Thyroid gland (tissue), 4 donors: ENCODE results near the gene WNT9B. TPM values are rescaled to one million over a fixed set of nuclear protein-coding genes. Genes with fewer than 3 reads are reported as not detected.

Experiments
- DNase-seq, 2 donors: peaks; one replicate each; pipeline ENCODE4 v3.0.0-alpha.2; 2019
- H3K27ac ChIP-seq, 3 donors: fragments of 200-600 bp; sonication (generic); 1 replicate in 2 of 3; 2 replicates in 1 of 3; pipeline ENCODE4 v1.5.1; 2016 to 2019; ENCODE audit warnings: mild to moderate bottlenecking in 1 of 3, moderate library complexity in 1 of 3
- H3K27me3 ChIP-seq: fragments of 200-600 bp; sonication (generic); one replicate; pipeline ENCODE4 v1.5.1; 2019
- H3K36me3 ChIP-seq, 2 donors: fragments of 200-600 bp; sonication (generic); one replicate each; pipeline ENCODE4 v1.5.1; 2016 to 2019
- H3K4me1 ChIP-seq, 2 donors: fragments of 200-600 bp; sonication (generic); one replicate each; pipeline ENCODE4 v1.5.1; 2017 to 2019
- H3K4me3 ChIP-seq, 3 donors: fragments of 200-600 bp; sonication (generic); replicated peaks in 1 of 3; 1 replicate in 2 of 3; 2 replicates in 1 of 3; pipeline ENCODE4 v1.5.1; 2016; ENCODE audit warnings: mild to moderate bottlenecking in 1 of 3
- H3K9me3 ChIP-seq: fragments of 200-600 bp; sonication (generic); one replicate; pipeline ENCODE4 v1.5.1; 2017
- CTCF ChIP-seq, 6 experiments: fragments of 200-600 bp in 3 of 6; fragments of 450-650 bp in 3 of 6; sonication (generic) in 3 of 6; IDR thresholded peaks; one replicate each; pipeline ENCODE4 v1.5.1; 2016 to 2019; ENCODE audit warnings: antibody characterized with exemption in 6 of 6, mild to moderate bottlenecking in 2 of 6, inconsistent platforms in 1 of 6, moderate library complexity in 1 of 6
- POLR2A ChIP-seq, 2 donors: fragments of 450-650 bp; IDR thresholded peaks; one replicate each; pipeline ENCODE4 v1.6.1; 2017; ENCODE audit warnings: antibody characterized with exemption in 2 of 2, mild to moderate bottlenecking in 2 of 2, moderate library complexity in 1 of 2
- WGBS, 2 donors: methylation state at CpG; one replicate each; pipeline ENCODE4 v1.1.5; 2017; 5-methylcytosine and 5-hydroxymethylcytosine counted together
- intact Hi-C: fragments of 100-400 bp; cut with DNase I; formaldehyde crosslinking; loops from one replicate; pipeline ENCODE4 v1.15.1; 2023
- total RNA-seq, 4 donors: library from RNA; depleted of rRNA; stranded (reverse); fragments of >200 nt; gene quantifications; one replicate each; pipeline ENCODE4 v1.2.3, GENCODE V29; 2016

Gene WNT9B
- 1 to 10 TPM in 1 of 4 donors, not detected in 3; 1.2 TPM for total RNA-seq

- intact Hi-C loops, result no loop called here
- H3K27me3 ChIP-seq, result peaks cover 5% of the 10 kb centered on the region
Measured at GRCh38 chr17:46851029-46851741, at the start of gene WNT9B. Gene WNT9B, plus strand, starts transcription at chr17:46851583. Its CDS starts 56 bp downstream, at chr17:46851639.

GRCh38 chr17:46802800-46803199, 48.6 kb upstream of the WNT9B start:
- H3K27ac ChIP-seq, result no peak overlapping the region
- no peaks in the 10 kb centered on the region for H3K27me3 ChIP-seq
- no peaks in the 10 kb centered on the region for H3K9me3 ChIP-seq
- no peaks in the 10 kb centered on the region for H3K4me1 ChIP-seq
- no peak for TF ChIP-seq CTCF (IDR thresholded peaks at IDR 0.05)
- intact Hi-C loops, result no loop called here
- no peaks in the 10 kb centered on the region for H3K36me3 ChIP-seq
- H3K4me3 ChIP-seq, result no peak overlapping the region
- WGBS, 2 donors, result 75 to 90% methylated on average over 7 of the region's 7 CpGs
- no peak for DNase-seq

More at GRCh38 chr17:46851029-46851741, at the start of gene WNT9B:
- Histone ChIP-seq H3K36me3 (no peaks in the 10 kb centered on the region), H3K4me1 (peaks cover 5 to 18% of the 10 kb centered on the region in 2 donors), H3K27ac (no peak within 1 kb of the TSS), H3K9me3 (no peaks in the 10 kb centered on the region), H3K4me3 (peak within 1 kb of the TSS in 1 of 3 donors; percentile 25)
- DNase-seq, result peak; percentile 39 to 54
- WGBS, 2 donors, result 3 to 6% methylated on average over 16 to 35 of the region's 75 CpGs
- TF ChIP-seq POLR2A (IDR thresholded peaks at IDR 0.05), result no peak
- no peak for TF ChIP-seq CTCF (IDR thresholded peaks at IDR 0.05)

GRCh38 chr17:46803544-46803943, 47.8 kb upstream of the WNT9B start:
- no peaks in the 10 kb centered on the region for H3K36me3 ChIP-seq
- 90 to 95% methylated on average over 3 to 5 of the region's 5 CpGs for WGBS, 2 donors
- H3K4me1 ChIP-seq, result no peaks in the 10 kb centered on the region
- intact Hi-C loops, result no loop called here
- H3K4me3 ChIP-seq, result no peak overlapping the region
- no peaks in the 10 kb centered on the region for H3K9me3 ChIP-seq
- no peaks in the 10 kb centered on the region for H3K27me3 ChIP-seq
- TF ChIP-seq POLR2A (IDR thresholded peaks at IDR 0.05), result no peak
- TF ChIP-seq CTCF (IDR thresholded peaks at IDR 0.05), result no peak
- DNase-seq, result no peak
- no peak overlapping the region for H3K27ac ChIP-seq

GRCh38 chr17:46805771-46806170, 45.6 kb upstream of the WNT9B start:
- Histone ChIP-seq H3K27me3 (no peaks in the 10 kb centered on the region), H3K36me3 (no peaks in the 10 kb centered on the region), H3K4me3 (no peak overlapping the region), H3K4me1 (no peaks in the 10 kb centered on the region), H3K9me3 (no peaks in the 10 kb centered on the region), H3K27ac (no peak overlapping the region)
- no peak for DNase-seq
- 92 to 95% methylated on average over 6 of the region's 6 CpGs for WGBS, 2 donors
- no peak for TF ChIP-seq POLR2A (IDR thresholded peaks at IDR 0.05)
- intact Hi-C loops, result no loop called here

- 68 to 71% methylated on average over 7 to 8 of the region's 8 CpGs for WGBS, 2 donors
- no peak for TF ChIP-seq POLR2A (IDR thresholded peaks at IDR 0.05)
- TF ChIP-seq CTCF (IDR thresholded peaks at IDR 0.05), result no peak
- no peak overlapping the region for H3K4me3 ChIP-seq
- no peaks in the 10 kb centered on the region for H3K36me3 ChIP-seq
- intact Hi-C loops, result no loop called here
- H3K27me3 ChIP-seq, result no peaks in the 10 kb centered on the region
- H3K4me1 ChIP-seq, result no peaks in the 10 kb centered on the region
- no peak for DNase-seq
- no peaks in the 10 kb centered on the region for H3K9me3 ChIP-seq
- no peak overlapping the region for H3K27ac ChIP-seq
Measured at GRCh38 chr17:46809110-46809571, 42.2 kb upstream of the WNT9B start.
